Central memory CD8-positive, alpha-beta T cell (primary cell): ENCODE results near the gene ABLIM3.

Experiments
- ATAC-seq: fragments of 150-1000 bp; cut with Tn5 transposase; replicated peaks from 2 replicates; pipeline ENCODE4 v1.10.0; 2022; ENCODE audit warnings: mild to moderate bottlenecking, moderate FRiP score, moderate number of reproducible peaks; ENCODE audit not compliant: poor library complexity, severe bottlenecking; ENCODE audit errors: extremely low read depth
- DNase-seq, 2 donors: peaks; one replicate each; pipeline ENCODE4 v3.0.0; 2021; ENCODE audit warnings: low spot score in 2 of 2
- H3K27ac Mint-ChIP-seq: one replicate; pipeline ENCODE4 v1.8.0; 2022; ENCODE audit warnings: low read depth, mild to moderate bottlenecking, moderate library complexity, mixed read lengths
- H3K27me3 Mint-ChIP-seq: one replicate; pipeline ENCODE4 v1.8.0; 2022; ENCODE audit warnings: mixed read lengths
- H3K36me3 Mint-ChIP-seq: one replicate; pipeline ENCODE4 v1.8.0; 2022; ENCODE audit warnings: mild to moderate bottlenecking, moderate library complexity, mixed read lengths; ENCODE audit not compliant: insufficient read depth
- H3K4me1 Mint-ChIP-seq: one replicate; pipeline ENCODE4 v1.8.0; 2022; ENCODE audit warnings: mixed read lengths
- H3K4me3 Mint-ChIP-seq: one replicate; pipeline ENCODE4 v1.8.0; 2022; ENCODE audit warnings: mild to moderate bottlenecking, moderate library complexity, mixed read lengths
- H3K9me3 Mint-ChIP-seq: one replicate; pipeline ENCODE4 v1.8.0; 2022; ENCODE audit warnings: mixed read lengths

The ABLIM3 gene

DNA sequence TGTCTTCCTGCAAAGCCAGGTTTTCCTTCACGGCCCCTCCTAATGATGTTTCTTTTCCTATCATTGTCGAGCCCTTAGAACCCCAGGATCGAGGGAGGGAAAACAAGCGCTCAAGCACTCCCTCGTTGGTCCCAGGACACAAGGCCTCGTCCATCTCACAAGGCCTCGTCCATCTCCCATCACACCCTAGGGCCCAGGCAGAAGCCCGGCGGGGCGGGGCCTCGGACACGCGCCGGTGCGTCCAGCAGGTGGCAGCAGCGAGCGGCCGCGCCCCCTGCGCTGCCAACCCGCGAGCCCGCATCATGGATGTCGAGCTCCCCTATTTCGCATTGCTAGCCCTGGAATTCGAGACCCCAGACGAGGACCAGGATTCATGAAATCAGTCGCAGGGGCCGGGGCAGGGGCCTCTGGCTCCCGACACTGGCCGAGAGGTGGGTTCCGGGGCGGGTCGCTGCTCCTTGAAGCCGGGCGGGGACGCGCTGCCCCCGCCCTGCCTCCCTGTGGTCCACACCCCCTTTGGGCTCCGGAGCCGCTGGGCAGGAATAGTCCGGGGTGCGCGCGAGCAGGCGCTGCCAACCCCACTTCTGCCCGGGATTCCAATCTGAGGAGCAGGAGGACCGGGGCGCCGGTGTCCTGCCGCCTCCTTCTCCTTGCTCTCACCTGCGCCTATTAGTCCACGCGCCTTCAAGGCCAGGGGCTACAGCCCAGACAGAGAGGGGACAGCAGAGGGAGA, at the start of gene ABLIM3:
ABLIM3 (plus strand) TSS at position 270 of the 733 bp plus-strand sequence. CDS start 603 bp downstream, outside the sequence.
- H3K36me3 Mint-ChIP-seq, result no peaks in the 10 kb centered on the region
- H3K4me3 Mint-ChIP-seq, result peak within 1 kb of the TSS; percentile 38
- DNase-seq, result peak; percentile 61 to 66
- no peak within 1 kb of the TSS for H3K27ac Mint-ChIP-seq
- H3K9me3 Mint-ChIP-seq, result no peaks in the 10 kb centered on the region
- H3K4me1 Mint-ChIP-seq, result no peaks in the 10 kb centered on the region
- peak; percentile 78 for ATAC-seq
- H3K27me3 Mint-ChIP-seq, result peaks cover 57% of the 10 kb centered on the region

DNA sequence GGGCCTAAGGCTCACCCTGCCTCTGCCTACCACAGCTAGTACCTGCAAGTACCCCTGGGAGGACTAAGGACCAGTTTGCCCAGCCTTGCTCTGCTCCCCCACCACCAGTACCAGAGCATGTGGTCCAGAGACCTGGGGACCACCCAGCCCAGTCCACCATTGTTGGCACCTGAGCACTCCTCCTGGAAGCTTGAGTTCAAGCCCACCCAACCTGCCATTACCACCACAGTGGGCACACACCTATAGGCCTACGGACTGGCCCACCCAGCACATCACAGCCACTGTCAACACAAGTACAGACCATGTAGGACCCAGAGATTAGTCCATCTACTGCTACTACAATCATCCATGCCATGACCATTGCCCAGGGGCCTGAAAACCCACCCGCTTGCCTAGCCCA, 47.7 kb upstream of the ABLIM3 start:
- peaks cover 54% of the 10 kb centered on the region for H3K27me3 Mint-ChIP-seq
- no peak for ATAC-seq
- H3K9me3 Mint-ChIP-seq, result peaks cover 5% of the 10 kb centered on the region
- H3K4me1 Mint-ChIP-seq, result no peaks in the 10 kb centered on the region
- H3K36me3 Mint-ChIP-seq, result no peaks in the 10 kb centered on the region
- H3K27ac Mint-ChIP-seq, result no peak overlapping the region
- DNase-seq, result no peak
- no peak overlapping the region for H3K4me3 Mint-ChIP-seq

DNA sequence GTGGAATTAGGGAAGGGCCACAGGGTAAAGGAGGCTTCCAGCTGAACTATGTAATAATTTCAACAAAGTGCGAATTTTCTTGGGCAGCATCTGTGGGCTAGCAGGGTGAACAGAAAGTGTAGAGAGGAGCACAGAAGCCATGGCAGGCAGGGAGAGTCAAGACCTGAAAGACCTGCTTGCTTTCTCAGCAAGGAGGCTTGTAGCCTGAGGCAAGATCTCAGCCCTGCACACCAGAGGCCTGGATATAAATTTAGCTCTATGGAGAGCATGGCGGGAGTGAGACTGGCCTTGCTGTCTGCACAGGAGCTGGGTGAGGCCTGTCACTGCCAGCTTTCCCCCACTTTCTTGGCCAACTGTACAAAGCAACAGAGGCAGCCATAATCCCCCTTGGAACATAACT, 46.3 kb upstream of the ABLIM3 start:
- ATAC-seq, result no peak
- DNase-seq, result no peak
- Mint-ChIP-seq H3K4me1 (no peaks in the 10 kb centered on the region), H3K27ac (no peak overlapping the region), H3K4me3 (no peak overlapping the region), H3K27me3 (peaks cover 52% of the 10 kb centered on the region), H3K9me3 (peaks cover 16% of the 10 kb centered on the region), H3K36me3 (no peaks in the 10 kb centered on the region)

GRCh38 chr5:149099920-149100319, 41.4 kb upstream of the ABLIM3 start:
- ATAC-seq (no peak), DNase-seq (no peak)
- Mint-ChIP-seq H3K27me3 (peaks cover 16% of the 10 kb centered on the region), H3K4me1 (no peaks in the 10 kb centered on the region), H3K4me3 (no peak overlapping the region), H3K36me3 (no peaks in the 10 kb centered on the region), H3K9me3 (peaks cover 27% of the 10 kb centered on the region), H3K27ac (no peak overlapping the region)

GRCh38 chr5:149100331-149100730, 41.0 kb upstream of the ABLIM3 start:
- Mint-ChIP-seq H3K4me1 (no peaks in the 10 kb centered on the region), H3K4me3 (no peak overlapping the region), H3K27ac (no peak overlapping the region), H3K36me3 (no peaks in the 10 kb centered on the region), H3K9me3 (peaks cover 27% of the 10 kb centered on the region), H3K27me3 (peaks cover 13% of the 10 kb centered on the region)
- no peak for ATAC-seq
- no peak for DNase-seq

DNA sequence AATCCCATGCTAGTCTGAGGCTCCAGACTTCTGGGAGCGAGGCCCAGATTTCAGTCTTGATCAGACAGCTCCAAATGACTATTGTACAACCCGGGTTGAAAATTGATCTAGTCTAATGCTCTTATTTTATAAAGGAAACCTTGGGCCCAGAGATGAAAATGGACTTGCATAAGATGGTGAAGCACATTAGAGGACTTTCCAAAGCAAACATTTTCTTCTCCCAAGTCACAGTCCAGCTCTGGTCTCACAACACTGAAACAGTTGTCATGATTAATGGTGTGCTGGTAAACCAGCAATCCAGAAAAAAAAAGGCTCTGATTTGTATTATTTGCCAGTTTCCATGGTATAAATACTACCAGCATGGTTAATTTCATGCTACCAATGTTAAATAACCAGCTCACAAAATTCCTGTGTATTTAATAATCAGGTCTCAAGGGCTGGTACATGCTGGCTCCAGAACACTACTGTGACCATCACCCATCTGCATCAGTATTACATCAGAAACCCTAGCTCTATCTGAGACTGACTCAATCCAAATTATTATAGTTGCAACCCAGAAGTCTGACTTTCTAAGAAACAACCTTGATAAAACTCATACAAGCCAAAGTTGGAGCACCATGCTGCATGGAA, 32.5 kb upstream of the ABLIM3 start:
- no peak for DNase-seq
- H3K4me1 Mint-ChIP-seq, result no peaks in the 10 kb centered on the region
- no peaks in the 10 kb centered on the region for H3K27me3 Mint-ChIP-seq
- no peak overlapping the region for H3K27ac Mint-ChIP-seq
- H3K9me3 Mint-ChIP-seq, result no peaks in the 10 kb centered on the region
- H3K36me3 Mint-ChIP-seq, result no peaks in the 10 kb centered on the region
- no peak for ATAC-seq
- H3K4me3 Mint-ChIP-seq, result no peak overlapping the region

- no peak for DNase-seq
- Mint-ChIP-seq H3K27ac (no peak overlapping the region), H3K36me3 (no peaks in the 10 kb centered on the region), H3K4me3 (no peak overlapping the region), H3K9me3 (no peaks in the 10 kb centered on the region), H3K4me1 (no peaks in the 10 kb centered on the region), H3K27me3 (peaks cover 3% of the 10 kb centered on the region)
- ATAC-seq, result no peak
These were observed 30.9 kb upstream of the ABLIM3 start for GRCh38 chr5:149110406-149110805.

DNA sequence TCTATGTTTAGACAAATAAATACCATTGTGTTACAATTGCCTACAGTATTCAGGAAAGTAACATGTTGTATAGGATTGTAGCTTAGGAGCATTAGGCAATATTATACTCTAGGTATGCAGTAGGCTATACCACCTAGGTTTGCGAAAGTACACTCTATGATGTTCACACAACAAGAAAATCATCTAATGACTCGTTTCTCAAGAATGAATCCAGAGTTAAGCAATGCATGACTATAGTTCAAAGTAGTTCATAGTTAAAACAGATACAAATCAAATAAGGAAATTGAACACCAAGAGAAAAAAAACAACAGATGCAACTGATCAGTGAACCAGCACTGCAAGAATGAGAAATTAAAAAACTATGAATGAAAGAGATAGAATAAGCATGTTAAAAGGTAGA, 27.6 kb upstream of the ABLIM3 start:
- no peaks in the 10 kb centered on the region for H3K4me1 Mint-ChIP-seq
- H3K27ac Mint-ChIP-seq, result no peak overlapping the region
- H3K36me3 Mint-ChIP-seq, result no peaks in the 10 kb centered on the region
- H3K27me3 Mint-ChIP-seq, result peaks cover 35% of the 10 kb centered on the region
- H3K9me3 Mint-ChIP-seq, result no peaks in the 10 kb centered on the region
- H3K4me3 Mint-ChIP-seq, result no peak overlapping the region
- ATAC-seq, result no peak
- no peak for DNase-seq

GRCh38 chr5:149114403-149115312, 26.6 kb upstream of the ABLIM3 start:
- peak in 1 of 2 donors; percentile 27 for DNase-seq
- Mint-ChIP-seq H3K9me3 (no peaks in the 10 kb centered on the region), H3K4me1 (no peaks in the 10 kb centered on the region), H3K27ac (no peak overlapping the region), H3K4me3 (no peak overlapping the region), H3K36me3 (no peaks in the 10 kb centered on the region), H3K27me3 (peaks cover 45% of the 10 kb centered on the region)
- peak; percentile 73 for ATAC-seq

DNA sequence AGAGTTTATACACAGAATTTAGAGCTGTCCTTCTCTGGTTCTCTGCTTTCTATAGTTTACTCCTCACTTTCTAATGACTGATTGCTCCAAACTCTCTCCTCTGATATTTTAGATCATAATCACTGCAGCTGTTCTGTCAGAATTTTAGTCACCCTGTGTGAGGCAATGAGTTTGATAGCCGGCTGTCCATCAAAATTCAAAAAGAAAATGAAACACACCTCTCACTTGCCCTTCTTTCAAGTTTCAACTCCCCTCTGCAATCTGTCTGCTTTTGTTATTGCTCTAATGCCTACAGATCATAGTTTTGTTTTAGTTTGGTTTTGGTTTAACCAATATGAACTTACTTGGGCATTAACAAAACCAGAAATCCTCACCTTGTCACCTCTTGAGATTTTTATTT, 23.3 kb upstream of the ABLIM3 start:
- peaks cover 73% of the 10 kb centered on the region for H3K27me3 Mint-ChIP-seq
- no peaks in the 10 kb centered on the region for H3K36me3 Mint-ChIP-seq
- DNase-seq (no peak), ATAC-seq (no peak)
- no peak overlapping the region for H3K27ac Mint-ChIP-seq
- H3K4me1 Mint-ChIP-seq, result no peaks in the 10 kb centered on the region
- no peak overlapping the region for H3K4me3 Mint-ChIP-seq
- H3K9me3 Mint-ChIP-seq, result no peaks in the 10 kb centered on the region

DNA sequence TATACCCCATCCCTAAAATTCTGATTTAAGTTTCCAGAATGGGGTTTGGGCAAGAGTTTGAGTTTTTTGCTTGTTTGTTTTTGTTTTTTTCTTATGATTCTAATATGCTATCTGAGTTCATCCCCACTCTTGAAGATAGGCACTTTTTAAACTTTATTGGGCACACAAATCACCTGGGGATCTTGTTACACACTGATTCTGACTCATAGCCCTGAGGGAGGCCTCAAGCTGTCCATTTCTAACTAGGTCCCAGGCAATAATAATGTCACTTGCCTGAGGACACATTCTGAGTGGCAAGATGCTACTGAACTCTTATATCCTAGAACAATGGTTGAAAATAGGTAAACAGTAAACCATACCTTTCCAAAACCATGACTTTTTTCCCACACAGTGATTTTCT, 22.8 kb upstream of the ABLIM3 start:
- Mint-ChIP-seq H3K4me3 (no peak overlapping the region), H3K36me3 (no peaks in the 10 kb centered on the region), H3K4me1 (no peaks in the 10 kb centered on the region), H3K9me3 (no peaks in the 10 kb centered on the region), H3K27ac (no peak overlapping the region), H3K27me3 (peaks cover 73% of the 10 kb centered on the region)
- no peak for DNase-seq
- no peak for ATAC-seq

- H3K27ac Mint-ChIP-seq, result no peak overlapping the region
- peaks cover 89% of the 10 kb centered on the region for H3K27me3 Mint-ChIP-seq
- DNase-seq, result no peak
- H3K4me3 Mint-ChIP-seq, result no peak overlapping the region
- H3K9me3 Mint-ChIP-seq, result no peaks in the 10 kb centered on the region
- peaks cover 2% of the 10 kb centered on the region for H3K36me3 Mint-ChIP-seq
- ATAC-seq, result no peak
- H3K4me1 Mint-ChIP-seq, result no peaks in the 10 kb centered on the region
These were observed 20.1 kb upstream of the ABLIM3 start for GRCh38 chr5:149121145-149121544.
